HepG2 (cell line): ENCODE results near the gene GNPDA2. TPM values are rescaled to one million over a fixed set of nuclear protein-coding genes. Genes with fewer than 3 reads are reported as not detected.
A peak's percentile ranks its signal among the peaks of the same experiment; 100 is the strongest.

Source experiments
- ATAC-seq: fragments of 200-7000 bp; cut with Tn5 transposase; 3 replicates; pipeline ENCODE4 v1.9.1; 2020; ENCODE audit warnings: mild to moderate bottlenecking, moderate library complexity
- Bru-seq: library from RNA; stranded (reverse); fragments of 400-500 nt; gene quantifications from one replicate; lab custom pipeline; 2021; lab: Mats Ljungman, UMichigan
- BruChase-seq, 2 experiments: library from RNA; stranded (reverse); fragments of 400-500 nt; gene quantifications; one replicate each; lab custom pipeline; 2021; lab: Mats Ljungman, UMichigan
- BruUV-seq: library from RNA; stranded (reverse); fragments of 400-500 nt; replicated peaks from 2 replicates; lab custom pipeline; 2021; lab: Mats Ljungman, UMichigan
- CTCF ChIA-PET: fragments of 300-600 bp; formaldehyde crosslinking; extraction: SDS; loops from one replicate; lab custom pipeline; 2021; ENCODE audit warnings: low total read pairs, inconsistent platforms, low intra/inter-chr PET ratio; lab: Yijun Ruan, JAX
- POLR2A ChIA-PET: fragments of 350-600 bp; sonication (Branson Sonifier 250); formaldehyde crosslinking; loops from one replicate; lab custom pipeline; 2020; ENCODE audit warnings: antibody characterized with exemption, inconsistent platforms; lab: Yijun Ruan, JAX
- DNase-seq: peaks from one replicate; pipeline ENCODE4 v3.0.0-alpha.2; 2015; ENCODE audit warnings: low spot score
- FAIRE-seq: peaks from 3 replicates; lab custom pipeline; 2011; peaks lifted over from hg19 to GRCh38; lab: Jason Lieb, UNC
- H2AFZ ChIP-seq: one replicate; pipeline ENCODE4 v1.6.1; 2011; ENCODE audit warnings: low read length, inconsistent platforms
- H3K27ac ChIP-seq: fragments of 300-600 bp; 3 replicates; pipeline ENCODE4 v1.8.0; 2011; ENCODE audit warnings: mixed run types, mild to moderate bottlenecking, mixed read lengths, low read length, inconsistent platforms; ENCODE audit not compliant: insufficient read depth; ENCODE audit errors: extremely low read length
- H3K27me3 ChIP-seq, 2 experiments: fragments of 200-600 bp in 1 of 2; 2 replicates in 1 of 2; 3 replicates in 1 of 2; pipeline versions ENCODE4 v1.6.0 to v1.8.0; 2011; ENCODE audit warnings: low read length in 2 of 2, mild to moderate bottlenecking in 2 of 2, moderate library complexity in 2 of 2, inconsistent platforms in 1 of 2; ENCODE audit not compliant: insufficient read depth in 2 of 2, control insufficient read depth in 1 of 2
- H3K36me3 ChIP-seq, 2 experiments: fragments of 200-600 bp in 1 of 2; replicated peaks in 1 of 2; 2 replicates in 1 of 2; 3 replicates in 1 of 2; pipeline versions ENCODE4 v1.5.1 to v1.8.0; 2011; ENCODE audit warnings: low read length in 2 of 2, inconsistent platforms in 1 of 2; ENCODE audit not compliant: insufficient read depth in 2 of 2, control insufficient read depth in 1 of 2
- H3K4me1 ChIP-seq: 2 replicates; pipeline ENCODE4 v1.5.1; 2012; ENCODE audit warnings: low read length, inconsistent platforms; ENCODE audit not compliant: insufficient read depth
- H3K4me2 ChIP-seq: 2 replicates; pipeline ENCODE4 v1.6.0; 2011; ENCODE audit warnings: low read depth, low read length, inconsistent platforms
- H3K4me3 ChIP-seq, 3 experiments: fragments of 200-600 bp in 1 of 3; sonication (generic), shearing (Covaris generic) in 1 of 3; replicated peaks in 1 of 3; 2 replicates each; pipeline ENCODE4 v1.5.1; 2011 to 2016; ENCODE audit warnings: low read length in 3 of 3, inconsistent platforms in 2 of 3, low read depth in 2 of 3, mild to moderate bottlenecking in 2 of 3, control low read depth in 1 of 3, mixed read lengths in 1 of 3; ENCODE audit not compliant: insufficient read depth in 1 of 3
- H3K79me2 ChIP-seq: one replicate; pipeline ENCODE4 v1.6.1; 2011; ENCODE audit warnings: low read length, inconsistent platforms; ENCODE audit not compliant: insufficient read depth
- H3K9ac ChIP-seq: 2 replicates; pipeline ENCODE4 v1.6.0; 2011; ENCODE audit warnings: mild to moderate bottlenecking, low read depth, low read length, inconsistent platforms; ENCODE audit not compliant: insufficient read depth
- H3K9me3 ChIP-seq: 2 replicates; pipeline ENCODE4 v1.5.1; 2012; ENCODE audit warnings: mild to moderate bottlenecking, low read length
- H4K20me1 ChIP-seq: 2 replicates; pipeline ENCODE4 v1.6.0; 2011; ENCODE audit warnings: inconsistent platforms, mild to moderate bottlenecking, low read length, moderate library complexity; ENCODE audit not compliant: insufficient read depth
- GPN1 ChIP-seq: sonication (generic); formaldehyde crosslinking; IDR thresholded peaks from 2 replicates; pipeline ENCODE4 v1.5.1; 2020; ENCODE audit warnings: missing genetic modification reagents, borderline replicate concordance
- HIVEP1 ChIP-seq: sonication (generic); formaldehyde crosslinking; IDR thresholded peaks from 2 replicates; pipeline ENCODE4 v1.4.0; 2020; ENCODE audit warnings: mild to moderate bottlenecking, missing genetic modification reagents
- NAIF1 ChIP-seq: sonication (generic); formaldehyde crosslinking; IDR thresholded peaks from 2 replicates; pipeline ENCODE4 v1.5.0; 2020; ENCODE audit warnings: mild to moderate bottlenecking, missing genetic modification reagents, borderline replicate concordance
- NFIC ChIP-seq: IDR thresholded peaks from 2 replicates; pipeline ENCODE4 v1.6.1; 2012; ENCODE audit warnings: mild to moderate bottlenecking, low read length, inconsistent platforms
- NFYB ChIP-seq: sonication (generic); formaldehyde crosslinking; IDR thresholded peaks from 2 replicates; pipeline ENCODE4 v1.4.0; 2020; ENCODE audit warnings: missing genetic modification reagents
- NFYC ChIP-seq: IDR thresholded peaks from 2 replicates; pipeline ENCODE4 v1.6.1; 2016; ENCODE audit warnings: missing genetic modification reagents, missing compliant biosample characterization
- SIN3B ChIP-seq: fragments of 150-350 bp; IDR thresholded peaks from 2 replicates; pipeline ENCODE4 v1.6.1; 2014; ENCODE audit warnings: low read length
- ZNF350 ChIP-seq: sonication (generic); formaldehyde crosslinking; IDR thresholded peaks from 2 replicates; pipeline ENCODE4 v1.4.0; 2020; ENCODE audit warnings: mild to moderate bottlenecking, low read depth, missing genetic modification reagents, borderline replicate concordance
- ZNF383 ChIP-seq: sonication (generic); formaldehyde crosslinking; IDR thresholded peaks from 2 replicates; pipeline ENCODE4 v1.4.0; 2020; ENCODE audit warnings: missing genetic modification reagents, mild to moderate bottlenecking, borderline replicate concordance
- ZNF703 ChIP-seq: sonication (generic); formaldehyde crosslinking; IDR thresholded peaks from 2 replicates; pipeline ENCODE4 v1.5.1; 2020; ENCODE audit warnings: missing genetic modification reagents, mild to moderate bottlenecking, moderate library complexity, borderline replicate concordance
- ZNF782 ChIP-seq: sonication (generic); formaldehyde crosslinking; IDR thresholded peaks from 2 replicates; pipeline ENCODE4 v1.4.0; 2020; ENCODE audit warnings: missing genetic modification reagents, mild to moderate bottlenecking, borderline replicate concordance
- ZZZ3 ChIP-seq: sonication (generic); formaldehyde crosslinking; IDR thresholded peaks from 2 replicates; pipeline ENCODE4 v1.4.0; 2020; ENCODE audit warnings: missing genetic modification reagents, mild to moderate bottlenecking, borderline replicate concordance
- WGBS: methylation state at CpG from one replicate; pipeline ENCODE4 v1.1.6; 2017; ENCODE audit warnings: low lambda C conversion rate; 5-methylcytosine and 5-hydroxymethylcytosine counted together
- in situ Hi-C: cut with HindIII; loops from 2 replicates; pipeline ENCODE4 v1.10.0; 2017; ENCODE audit warnings: low pct_unique_long_range_greater_than_20kb; ENCODE audit not compliant: extremely low pct_ligation_motif_present
- intact Hi-C: fragments of 100-400 bp; cut with micrococcal nuclease; formaldehyde crosslinking; loops from one replicate; pipeline ENCODE4 v1.10.0; 2022; ENCODE audit not compliant: unreplicated experiment
- long read RNA-seq, 2 experiments: library from RNA in 1 of 2; library from polyadenylated mRNA in 1 of 2; stranded (forward) in 1 of 2; unstranded in 1 of 2; transcript quantifications; one replicate each; pipeline ENCODE4 v2.0.0, GENCODE V29; 2019 to 2022
- polyA minus RNA-seq, 3 experiments: library from RNA; depleted of rRNA, polyadenylated mRNA; stranded (reverse); fragments of >200 nt; gene quantifications; 2 replicates each; pipeline ENCODE4 v1.2.3, GENCODE V29; 2011; ENCODE audit warnings: low replicate concordance in 1 of 3
- polyA plus RNA-seq, 8 experiments: library from polyadenylated mRNA; depleted of rRNA in 3 of 8; stranded (reverse) in 7 of 8; unstranded in 1 of 8; fragments of >200 nt; fragmentation: Illumina TruSeq in 4 of 8; extraction: Trizol in 4 of 8; gene quantifications; 2 replicates each; pipeline versions ENCODE4 v1.2.1 to v1.2.3, GENCODE V29; 2011 to 2016; ENCODE audit warnings: low read depth in 4 of 8, missing spikeins in 1 of 8, mixed read lengths in 1 of 8; ENCODE audit not compliant: insufficient read depth in 1 of 8
- total RNA-seq, 5 experiments: library from RNA; depleted of rRNA; stranded (reverse); fragments of >200 nt; fragmentation: Illumina TruSeq; extraction: Trizol; gene quantifications; 2 replicates each; pipeline ENCODE4 v1.2.3, GENCODE V29; 2016; ENCODE audit warnings: low read depth in 1 of 5
- TF ChIP-seq, protein P1 (sequence below), 2 experiments: sonication (generic) in 1 of 2; formaldehyde crosslinking in 1 of 2; IDR thresholded peaks; 2 replicates each; pipeline versions ENCODE4 v1.4.0 to v1.6.1; 2018 to 2020; ENCODE audit warnings: missing genetic modification reagents in 2 of 2, borderline replicate concordance in 1 of 2, low read depth in 1 of 2, mild to moderate bottlenecking in 1 of 2, missing biosample characterization in 1 of 2

GNPDA2 gene
- 9.0 and 11.5 TPM in 2 replicates for total RNA-seq (2016; rRNA removed; fragmentation: Illumina TruSeq; extraction: Trizol)
- total RNA-seq (2016; cell fraction: cytosol; rRNA removed; fragmentation: Illumina TruSeq; extraction: Trizol; ENCODE audit: low read depth) = 1.6 and 2.8 TPM in 2 replicates
- 8.2 and 10.8 TPM in 2 replicates for total RNA-seq (2016; cell fraction: insoluble cytoplasmic fraction; rRNA removed; fragmentation: Illumina TruSeq; extraction: Trizol)
- total RNA-seq (2016; cell fraction: membrane; rRNA removed; fragmentation: Illumina TruSeq; extraction: Trizol) = 3.6 and 4.1 TPM in 2 replicates
- 8.8 and 9.9 TPM in 2 replicates for total RNA-seq (2016; cell fraction: nucleus; rRNA removed; fragmentation: Illumina TruSeq; extraction: Trizol)
- polyA plus RNA-seq (2011; rRNA removed) = 4.2 and 5.4 TPM in 2 replicates
- 1.9 and 3.1 TPM in 2 replicates for polyA plus RNA-seq (2011; cell fraction: cytosol; rRNA removed)
- polyA plus RNA-seq (2011; cell fraction: nucleus; rRNA removed) = 1.6 and 2.1 TPM in 2 replicates
- 5.3 and 6.8 TPM in 2 replicates for polyA plus RNA-seq (2012)
- 0.99 and 1.2 TPM in 2 replicates for polyA plus RNA-seq (2016; cell fraction: cytosol; fragmentation: Illumina TruSeq; extraction: Trizol; ENCODE audit: low read depth)
- polyA plus RNA-seq (2016; cell fraction: insoluble cytoplasmic fraction; fragmentation: Illumina TruSeq; extraction: Trizol; ENCODE audit: low read depth) = 8.0 and 9.2 TPM in 2 replicates
- 2.6 TPM in 2 replicates for polyA plus RNA-seq (2016; cell fraction: membrane; fragmentation: Illumina TruSeq; extraction: Trizol; ENCODE audit: low read depth)
- polyA plus RNA-seq (2016; cell fraction: nucleus; fragmentation: Illumina TruSeq; extraction: Trizol; ENCODE audit: insufficient read depth, low read depth) = 8.5 and 8.6 TPM in 2 replicates
- polyA minus RNA-seq (2011; rRNA and poly(A)+ RNA removed; ENCODE audit: low replicate concordance) = 3.6 and 8.7 TPM in 2 replicates
- 3.3 and 3.5 TPM in 2 replicates for polyA minus RNA-seq (2011; cell fraction: cytosol; rRNA and poly(A)+ RNA removed)
- polyA minus RNA-seq (2011; cell fraction: nucleus; rRNA and poly(A)+ RNA removed) = 15.5 and 17.8 TPM in 2 replicates
- percentile 72 among the genes with signal in this experiment for Bru-seq, nascent RNA
- percentile 69 among the genes with signal in this experiment for BruChase-seq, experiment 1, labeled RNA remaining after a 6-hour chase
- BruChase-seq, experiment 2, labeled RNA remaining after a 2-hour chase = percentile 63 among the genes with signal in this experiment
- long read RNA-seq, experiment 1, transcript GNPDA2-201 (7 exons, 1,930 nt) = major isoform, 5 of 11 reads
- long read RNA-seq, experiment 1, partial matches to known transcripts = 4 of 11 reads
- long read RNA-seq, experiment 1, other reads (novel, unspliced or antisense) = 2 of 11 reads
- long read RNA-seq, experiment 2, partial matches to known transcripts = 0 of 13 reads
- long read RNA-seq, experiment 2, other reads (novel, unspliced or antisense) = 9 of 13 reads

DNA sequence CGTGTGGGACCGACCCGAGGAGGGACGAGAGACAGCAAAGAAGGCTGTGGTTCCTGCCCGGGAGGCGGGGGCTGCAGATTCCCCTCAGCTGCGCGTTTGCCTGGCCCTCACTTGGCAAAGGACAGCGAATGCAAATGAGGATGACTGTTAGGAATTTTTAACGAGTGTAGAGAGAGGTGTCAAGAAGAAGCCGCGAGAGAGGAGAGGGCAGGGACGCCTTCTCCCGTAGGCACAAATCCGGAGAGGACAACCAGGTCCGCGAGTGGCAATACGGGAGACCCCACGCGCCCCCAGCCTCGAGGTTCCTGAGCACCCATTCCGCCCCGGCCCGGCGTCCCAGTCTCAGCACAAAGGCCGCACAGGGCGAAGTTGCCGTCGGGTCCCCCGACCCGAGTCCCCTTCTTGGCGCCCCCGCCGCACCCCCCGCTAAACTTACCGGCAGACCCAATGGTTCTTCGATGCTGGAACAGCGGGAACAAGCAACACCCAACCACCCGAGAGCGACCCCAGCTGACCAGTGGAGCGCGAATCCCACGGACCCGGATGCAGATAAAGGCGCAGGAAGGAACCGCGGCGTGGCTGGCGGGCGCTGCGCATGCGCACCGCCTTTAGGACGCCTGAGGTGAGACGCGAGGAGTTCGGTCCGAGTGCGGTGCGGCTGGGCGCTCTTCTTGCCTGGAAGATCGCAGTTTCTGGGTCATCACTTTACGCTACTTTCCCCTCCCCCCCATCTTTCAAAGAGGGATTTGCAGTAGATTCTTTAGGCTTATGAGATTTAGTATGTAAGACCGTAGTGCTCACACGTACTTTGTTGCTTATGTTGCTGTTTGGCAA, at the start of gene GNPDA2:
Gene GNPDA2, minus strand, starts transcription at position 519 of the 834 bp plus-strand sequence. CDS start 4,349 bp downstream, outside the sequence.
- no peaks in the 10 kb centered on the region for H3K9me3 ChIP-seq
- intact Hi-C loops (loop anchor here (1.0 kb wide), 1 partner anchor 48 kb away; the partner anchor contains the start of gene GUF1), in situ Hi-C loops (no loop called here)
- WGBS = 2% methylated on average over 36 of the region's 65 CpGs
- ATAC-seq (peak; percentile 96), DNase-seq (peak; percentile 85), FAIRE-seq (peak; percentile 26)
- H3K9ac ChIP-seq = peak within 1 kb of the TSS; percentile 69
- peak within 1 kb of the TSS; percentile 66 to 82 (median 70) for H3K4me3 ChIP-seq
- no peaks in the 10 kb centered on the region for H3K36me3 ChIP-seq
- no peaks in the 10 kb centered on the region; a peak in 1 of 5 replicates for H3K27me3 ChIP-seq
- BruUV-seq = TSS peak; percentile 70
- H4K20me1 ChIP-seq = no peaks in the 10 kb centered on the region
- peaks cover 9% of the 10 kb centered on the region for H3K79me2 ChIP-seq
- H2AFZ ChIP-seq = peak within 1 kb of the TSS; percentile 99
- CTCF ChIA-PET = no interaction called here
- peaks cover 16% of the 10 kb centered on the region; the same call in 1 of the 2 replicates for H3K4me1 ChIP-seq
- POLR2A ChIA-PET = interaction anchor here (0.8 to 3.5 kb wide), 3 partner anchors 9 to 48 kb away, joined by 3 to 27 read pairs (median 13); partner anchors contain the start of gene GUF1
- H3K4me2 ChIP-seq = peak within 1 kb of the TSS; percentile 91
- H3K27ac ChIP-seq = peak within 1 kb of the TSS; percentile 51
- TF ChIP-seq ZNF383 (CRISPR knock-in tag) = peak; percentile 74; the same call in 1 of the 2 replicates
- peak; percentile 71; the same call in 1 of the 2 replicates for TF ChIP-seq ZNF350 (CRISPR knock-in tag)
- TF ChIP-seq, protein P1, sequence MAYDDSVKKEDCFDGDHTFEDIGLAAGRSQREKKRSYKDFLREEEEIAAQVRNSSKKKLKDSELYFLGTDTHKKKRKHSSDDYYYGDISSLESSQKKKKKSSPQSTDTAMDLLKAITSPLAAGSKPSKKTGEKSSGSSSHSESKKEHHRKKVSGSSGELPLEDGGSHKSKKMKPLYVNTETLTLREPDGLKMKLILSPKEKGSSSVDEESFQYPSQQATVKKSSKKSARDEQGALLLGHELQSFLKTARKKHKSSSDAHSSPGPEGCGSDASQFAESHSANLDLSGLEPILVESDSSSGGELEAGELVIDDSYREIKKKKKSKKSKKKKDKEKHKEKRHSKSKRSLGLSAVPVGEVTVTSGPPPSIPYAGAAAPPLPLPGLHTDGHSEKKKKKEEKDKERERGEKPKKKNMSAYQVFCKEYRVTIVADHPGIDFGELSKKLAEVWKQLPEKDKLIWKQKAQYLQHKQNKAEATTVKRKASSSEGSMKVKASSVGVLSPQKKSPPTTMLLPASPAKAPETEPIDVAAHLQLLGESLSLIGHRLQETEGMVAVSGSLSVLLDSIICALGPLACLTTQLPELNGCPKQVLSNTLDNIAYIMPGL (CRISPR knock-in tag; IDR thresholded peaks at IDR 0.05; ENCODE audit: borderline replicate concordance in 1 of 2, low read depth in 1 of 2) = peak; percentile 87 to 94
- TF ChIP-seq ZZZ3 = peak; percentile 72; the same call in 1 of the 2 replicates
- TF ChIP-seq GPN1 = peak; percentile 81; the same call in 1 of the 2 replicates
- no peak for TF ChIP-seq ZNF703
- peak; percentile 65 for TF ChIP-seq NFYB (CRISPR knock-in tag)
- no peak for TF ChIP-seq NFIC
- TF ChIP-seq ZNF782 = no peak
- no peak for TF ChIP-seq SIN3B
- 0 out of 2 replicates have a peak, but pooled peaks have one; percentile 37 for TF ChIP-seq NAIF1 (CRISPR knock-in tag)
- peak; percentile 59; the same call in 1 of the 2 replicates for TF ChIP-seq HIVEP1 (CRISPR knock-in tag)
- peak; percentile 72 for TF ChIP-seq NFYC (CRISPR knock-in tag)
